CD4-positive, alpha-beta T cell treated with Interleukin-15 for 1 hour (primary cell): ENCODE measurements around the gene MUTYH.

Experiments
- DNase-seq: peaks from one replicate; pipeline ENCODE4 v3.0.0-alpha.2; 2020

Gene MUTYH

GRCh38 chr1:45348609-45348965 lies 8.3 kb upstream of the MUTYH start:
- no peak for DNase-seq

- no peak for DNase-seq
Observed at GRCh38 chr1:45348020-45348419, 7.8 kb upstream of the MUTYH start.

GRCh38 chr1:45346473-45346872 lies 6.2 kb upstream of the MUTYH start:
- DNase-seq = no peak

GRCh38 chr1:45345014-45345413 lies 4.8 kb upstream of the MUTYH start:
- no peak for DNase-seq

GRCh38 chr1:45344499-45344898 lies 4.3 kb upstream of the MUTYH start:
- no peak for DNase-seq

GRCh38 chr1:45340816-45341466 lies 701 bp upstream of the MUTYH start:
- DNase-seq = no peak

- no peak for DNase-seq
Observed at GRCh38 chr1:45337630-45338325, 2.5 kb downstream of the MUTYH start.

- DNase-seq = no peak
Observed at GRCh38 chr1:45335855-45336324, 4.3 kb downstream of the MUTYH start.

GRCh38 chr1:45334308-45335245 lies 5.7 kb downstream of the MUTYH start:
- DNase-seq = no peak

- no peak for DNase-seq
Observed at GRCh38 chr1:45332346-45332720, 7.9 kb downstream of the MUTYH start.

- DNase-seq = no peak
Observed at GRCh38 chr1:45331436-45332345, 8.5 kb downstream of the MUTYH start.

- no peak for DNase-seq
Observed at GRCh38 chr1:45329445-45329844, 10.8 kb downstream of the MUTYH start.

GRCh38 chr1:45328680-45329079 lies 11.6 kb downstream of the MUTYH start:
- DNase-seq = no peak

- no peak for DNase-seq
Observed at GRCh38 chr1:45327644-45328515, 12.4 kb downstream of the MUTYH start.

- DNase-seq = peak; percentile 57
Observed at GRCh38 chr1:45326627-45327623, 13.3 kb downstream of the MUTYH start, which contains the start of gene HPDL. Gene HPDL (plus strand): TSS chr1:45326895. CDS start chr1:45327149, 254 bp downstream.

- DNase-seq = no peak
Observed at GRCh38 chr1:45325851-45326506, 14.3 kb downstream of the MUTYH start.

GRCh38 chr1:45322486-45323040 lies 17.7 kb downstream of the MUTYH start:
- DNase-seq = no peak

GRCh38 chr1:45321444-45321843 lies 18.8 kb downstream of the MUTYH start:
- DNase-seq = no peak

GRCh38 chr1:45319761-45320160 lies 20.5 kb downstream of the MUTYH start:
- no peak for DNase-seq
